Measurements from ENCODE around the gene CAB39.

The CAB39 gene

DNA sequence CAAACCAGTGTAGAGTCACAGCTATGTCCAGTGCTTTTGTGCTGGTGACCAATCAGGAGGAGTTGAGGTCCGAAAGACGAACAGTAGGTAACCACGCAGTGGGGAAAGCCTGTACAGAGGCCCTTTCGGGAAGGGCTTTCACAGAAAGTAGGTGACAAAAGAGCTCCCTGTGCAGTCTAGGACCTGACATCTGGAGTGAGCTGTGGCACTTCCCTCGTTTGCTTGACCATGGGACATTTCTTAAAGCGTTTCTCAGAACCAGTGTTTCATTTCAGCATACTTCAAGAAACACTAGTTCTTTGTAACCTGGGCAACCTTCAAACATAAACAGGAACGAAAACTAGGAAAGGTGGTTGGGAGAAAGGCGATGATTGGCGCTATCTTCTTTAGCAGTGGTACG, 96.4 kb downstream of the CAB39 start:
- H3K36me3 ChIP-seq (ENCODE audit: low read depth), result peaks cover 62% of the 10 kb centered on the region
- DNase-seq (ENCODE audit: low spot score), result no peak
- H3K4me3 ChIP-seq (ENCODE audit: severe bottlenecking), result no peak overlapping the region
- H3K27me3 ChIP-seq (ENCODE audit: insufficient read depth, poor library complexity, severe bottlenecking), result no peaks in the 10 kb centered on the region
- ATAC-seq (ENCODE audit: low read depth), result no peak
- no peak overlapping the region for H3K27ac ChIP-seq (ENCODE audit: poor library complexity, severe bottlenecking)
- TF ChIP-seq CTCF (IDR thresholded peaks at IDR 0.05; ENCODE audit: poor library complexity, severe bottlenecking), result no peak
- no peaks in the 10 kb centered on the region for H3K4me1 ChIP-seq (ENCODE audit: insufficient read depth, poor library complexity, severe bottlenecking)
- H3K9me3 ChIP-seq (ENCODE audit: severe bottlenecking), result no peaks in the 10 kb centered on the region

DNA sequence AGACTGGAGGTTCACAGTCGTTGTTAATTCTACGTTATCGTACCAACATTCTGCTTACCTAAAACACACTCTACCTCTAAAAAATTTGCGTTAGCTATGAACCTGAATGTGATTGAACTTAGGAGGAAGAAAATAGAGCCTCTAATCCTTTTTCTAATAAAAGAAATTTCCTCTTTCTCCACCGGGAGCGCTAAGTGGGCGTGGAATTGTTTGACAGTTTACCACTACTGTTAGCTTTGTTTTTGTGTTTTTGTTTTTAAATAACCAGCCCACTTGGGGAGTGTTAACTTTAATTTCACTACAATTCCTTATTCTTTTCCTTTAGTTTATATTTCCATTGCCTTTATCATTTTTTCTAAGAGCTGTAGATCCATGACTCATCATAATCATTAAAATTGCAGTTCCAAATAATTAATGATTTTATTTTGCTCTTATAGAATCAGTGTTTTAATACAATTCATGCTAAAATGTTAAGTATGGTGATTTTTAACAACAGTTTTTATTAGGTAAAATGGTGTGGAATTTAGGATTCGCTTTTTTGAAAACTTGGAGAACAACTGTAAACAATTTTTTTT, 97.1 kb downstream of the CAB39 start:
- H3K27me3 ChIP-seq (ENCODE audit: insufficient read depth, poor library complexity, severe bottlenecking), result no peaks in the 10 kb centered on the region
- no peak for DNase-seq (ENCODE audit: low spot score)
- peaks cover 66% of the 10 kb centered on the region for H3K36me3 ChIP-seq (ENCODE audit: low read depth)
- no peak overlapping the region for H3K4me3 ChIP-seq (ENCODE audit: severe bottlenecking)
- peak; percentile 20 for TF ChIP-seq CTCF (IDR thresholded peaks at IDR 0.05; ENCODE audit: poor library complexity, severe bottlenecking)
- no peak for ATAC-seq (ENCODE audit: low read depth)
- H3K4me1 ChIP-seq (ENCODE audit: insufficient read depth, poor library complexity, severe bottlenecking), result no peaks in the 10 kb centered on the region
- H3K27ac ChIP-seq (ENCODE audit: poor library complexity, severe bottlenecking), result no peak overlapping the region
- H3K9me3 ChIP-seq (ENCODE audit: severe bottlenecking), result no peaks in the 10 kb centered on the region

DNA sequence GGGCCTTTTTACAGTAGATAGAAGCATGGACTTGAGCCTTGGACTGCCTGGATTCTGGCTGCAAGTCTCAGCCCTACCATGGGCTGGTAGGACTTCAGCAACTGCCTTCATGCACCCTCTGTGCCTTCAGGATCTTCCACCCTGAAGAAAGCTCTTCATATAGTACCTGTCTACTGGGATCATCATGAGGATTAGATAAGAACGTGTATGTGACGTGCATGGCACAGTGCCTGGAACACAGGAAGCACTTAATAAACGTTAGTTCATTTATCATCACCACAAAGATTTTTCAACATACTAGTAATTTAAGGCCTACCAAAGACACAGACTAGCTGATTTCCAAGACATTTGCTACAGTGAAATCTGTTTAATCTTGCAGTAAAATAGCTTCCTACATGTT, 98.9 kb downstream of the CAB39 start:
- TF ChIP-seq CTCF (IDR thresholded peaks at IDR 0.05; ENCODE audit: poor library complexity, severe bottlenecking), result no peak
- Histone ChIP-seq H3K27ac (ENCODE audit: poor library complexity, severe bottlenecking) (no peak overlapping the region), H3K4me1 (ENCODE audit: insufficient read depth, poor library complexity, severe bottlenecking) (no peaks in the 10 kb centered on the region), H3K9me3 (ENCODE audit: severe bottlenecking) (no peaks in the 10 kb centered on the region), H3K27me3 (ENCODE audit: insufficient read depth, poor library complexity, severe bottlenecking) (no peaks in the 10 kb centered on the region), H3K4me3 (ENCODE audit: severe bottlenecking) (no peak overlapping the region), H3K36me3 (ENCODE audit: low read depth) (peaks cover 82% of the 10 kb centered on the region)
- no peak for ATAC-seq (ENCODE audit: low read depth)
- no peak for DNase-seq (ENCODE audit: low spot score)

DNA sequence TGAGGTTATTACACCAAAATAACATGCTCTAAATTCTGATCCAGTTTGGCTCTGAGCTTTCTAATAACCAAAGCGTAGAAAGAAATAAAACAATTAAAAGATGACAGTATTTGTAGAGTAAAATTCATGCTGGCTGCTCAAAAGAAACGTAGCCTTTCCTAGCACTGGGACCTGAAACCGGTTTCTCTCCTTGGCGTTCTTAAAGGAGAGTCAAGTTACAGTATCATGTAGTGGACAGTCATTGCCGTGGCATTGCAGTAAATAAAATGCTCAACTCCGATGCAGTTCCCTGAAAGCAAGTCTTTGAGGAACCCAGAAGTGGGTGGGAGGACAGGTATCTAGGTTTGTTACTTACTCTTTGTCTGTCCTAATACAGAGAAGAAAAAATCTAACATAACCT, 99.4 kb downstream of the CAB39 start:
- no peak overlapping the region for H3K27ac ChIP-seq (ENCODE audit: poor library complexity, severe bottlenecking)
- no peak for ATAC-seq (ENCODE audit: low read depth)
- no peaks in the 10 kb centered on the region for H3K27me3 ChIP-seq (ENCODE audit: insufficient read depth, poor library complexity, severe bottlenecking)
- H3K4me1 ChIP-seq (ENCODE audit: insufficient read depth, poor library complexity, severe bottlenecking), result no peaks in the 10 kb centered on the region
- H3K36me3 ChIP-seq (ENCODE audit: low read depth), result peaks cover 87% of the 10 kb centered on the region
- DNase-seq (ENCODE audit: low spot score), result no peak
- H3K9me3 ChIP-seq (ENCODE audit: severe bottlenecking), result no peaks in the 10 kb centered on the region
- no peak for TF ChIP-seq CTCF (IDR thresholded peaks at IDR 0.05; ENCODE audit: poor library complexity, severe bottlenecking)
- H3K4me3 ChIP-seq (ENCODE audit: severe bottlenecking), result no peak overlapping the region

GRCh38 chr2:230814616-230815015, 102.0 kb downstream of the CAB39 start:
- Histone ChIP-seq H3K4me1 (ENCODE audit: insufficient read depth, poor library complexity, severe bottlenecking) (no peaks in the 10 kb centered on the region), H3K27me3 (ENCODE audit: insufficient read depth, poor library complexity, severe bottlenecking) (no peaks in the 10 kb centered on the region), H3K4me3 (ENCODE audit: severe bottlenecking) (no peak overlapping the region), H3K9me3 (ENCODE audit: severe bottlenecking) (no peaks in the 10 kb centered on the region), H3K27ac (ENCODE audit: poor library complexity, severe bottlenecking) (no peak overlapping the region), H3K36me3 (ENCODE audit: low read depth) (peaks cover 97% of the 10 kb centered on the region)
- no peak for DNase-seq (ENCODE audit: low spot score)
- peak; percentile 54 for TF ChIP-seq CTCF (IDR thresholded peaks at IDR 0.05; ENCODE audit: poor library complexity, severe bottlenecking)
- 0 out of 3 replicates have a peak, but pooled peaks have one; percentile 41 for ATAC-seq (ENCODE audit: low read depth)
